Upper lobe of left lung (tissue), 6 donors: ENCODE results near the gene TFEB. TPM values are rescaled to one million over a fixed set of nuclear protein-coding genes. Genes with fewer than 3 reads are reported as not detected.

Experiments used
- ATAC-seq, 2 donors: fragments of 200-7000 bp; cut with Tn5 transposase; one replicate each; pipeline ENCODE4 v1.9.1; 2022; ENCODE audit warnings: mild to moderate bottlenecking in 2 of 2, moderate library complexity in 2 of 2; ENCODE audit not compliant: low FRiP score in 2 of 2
- DNase-seq, 2 donors: peaks; one replicate each; pipeline ENCODE4 v3.0.0-alpha.2; 2019 to 2020
- H3K27ac ChIP-seq, 4 donors: fragments of 200-600 bp; sonication (generic); one replicate each; pipeline ENCODE4 v1.5.1; 2016 to 2019
- H3K27me3 ChIP-seq, 4 donors: fragments of 200-600 bp; sonication (generic); one replicate each; pipeline ENCODE4 v1.5.1; 2017 to 2019
- H3K36me3 ChIP-seq, 4 donors: fragments of 200-600 bp; sonication (generic); one replicate each; pipeline ENCODE4 v1.5.1; 2016 to 2019
- H3K4me1 ChIP-seq, 4 donors: fragments of 200-600 bp; sonication (generic); one replicate each; pipeline ENCODE4 v1.5.1; 2018 to 2019
- H3K4me3 ChIP-seq, 4 donors: fragments of 200-600 bp; sonication (generic); one replicate each; pipeline ENCODE4 v1.5.1; 2017 to 2019; ENCODE audit warnings: mild to moderate bottlenecking in 2 of 4, moderate library complexity in 1 of 4
- H3K9me3 ChIP-seq, 4 donors: fragments of 200-600 bp; sonication (generic); one replicate each; pipeline ENCODE4 v1.5.1; 2018 to 2019
- CTCF ChIP-seq, 6 experiments: fragments of 450-650 bp in 4 of 6; fragments of 200-600 bp in 2 of 6; sonication (generic) in 2 of 6; IDR thresholded peaks; one replicate each; pipeline ENCODE4 v1.5.1; 2016 to 2019; ENCODE audit warnings: antibody characterized with exemption in 6 of 6
- EP300 ChIP-seq, 4 donors: sonication (generic); formaldehyde crosslinking; IDR thresholded peaks; one replicate each; pipeline ENCODE4 v1.5.1; 2017; ENCODE audit warnings: antibody characterized with exemption in 4 of 4, control low read depth in 2 of 4
- POLR2A ChIP-seq, 4 donors: fragments of 450-650 bp; IDR thresholded peaks; one replicate each; pipeline ENCODE4 v1.5.1; 2016 to 2017; ENCODE audit warnings: antibody characterized with exemption in 4 of 4, mild to moderate bottlenecking in 2 of 4
- POLR2AphosphoS5 ChIP-seq, 2 donors: sonication (generic); formaldehyde crosslinking; IDR thresholded peaks; one replicate each; pipeline ENCODE4 v1.5.1; 2017; ENCODE audit warnings: antibody characterized with exemption in 2 of 2
- WGBS, 2 donors: methylation state at CpG; one replicate each; pipeline ENCODE4 v1.1.5; 2017 to 2018; 5-methylcytosine and 5-hydroxymethylcytosine counted together
- total RNA-seq, 6 donors: library from RNA; depleted of rRNA in 4 of 6; stranded (reverse); fragments of >200 nt in 4 of 6; gene quantifications; one replicate each; pipeline versions ENCODE4 v1.1.0 to v1.2.1, GENCODE V29; 2016 to 2021
- donor health status: DM: no; HTN: no; CAD: no; lungs with moderate emphysema.
- donor health status: DM: no; HTN: yes; CAD: no; lungs with severe emphysema.

Gene TFEB
- total RNA-seq, 6 donors from 2014 or later: 20.2 to 46.0 (median 27.3) TPM

- no peak overlapping the region for H3K27ac ChIP-seq
- H3K4me1 ChIP-seq: peaks cover 53 to 65% (median 62%) of the 10 kb centered on the region in 4 donors
- no peak for DNase-seq
- no peak for ATAC-seq
- no peak for TF ChIP-seq POLR2AphosphoS5 (IDR thresholded peaks at IDR 0.05)
- no peak for TF ChIP-seq POLR2A (IDR thresholded peaks at IDR 0.05)
- no peak for TF ChIP-seq EP300 (IDR thresholded peaks at IDR 0.05)
- no peak for TF ChIP-seq CTCF (IDR thresholded peaks at IDR 0.05)
- WGBS, 2 donors: 91 to 97% methylated on average over 3 of the region's 3 CpGs
- H3K36me3 ChIP-seq: no peaks in the 10 kb centered on the region
- H3K4me3 ChIP-seq: no peak overlapping the region
- no peaks in the 10 kb centered on the region for H3K27me3 ChIP-seq
- H3K9me3 ChIP-seq: no peaks in the 10 kb centered on the region
Measured at GRCh38 chr6:41708856-41709255, 26.6 kb downstream of the TFEB start.

- H3K27ac ChIP-seq: peak overlapping the region; percentile 70 to 82 (median 76)
- DNase-seq (peak in 1 of 2 donors; percentile 51), ATAC-seq (peak; percentile 3 to 44)
- peaks cover 41 to 53% (median 50%) of the 10 kb centered on the region in 4 donors for H3K4me1 ChIP-seq
- H3K27me3 ChIP-seq: no peaks in the 10 kb centered on the region
- no peak overlapping the region for H3K4me3 ChIP-seq
- WGBS, 2 donors: 63 to 65% methylated on average over 13 to 14 of the region's 14 CpGs
- peaks cover 0 to 5% (median 0%) of the 10 kb centered on the region in 4 donors for H3K36me3 ChIP-seq
- no peaks in the 10 kb centered on the region for H3K9me3 ChIP-seq
- TF ChIP-seq POLR2A (IDR thresholded peaks at IDR 0.05): no peak
- TF ChIP-seq EP300 (IDR thresholded peaks at IDR 0.05): no peak
- TF ChIP-seq POLR2AphosphoS5 (IDR thresholded peaks at IDR 0.05): no peak
- no peak for TF ChIP-seq CTCF (IDR thresholded peaks at IDR 0.05)
Measured at GRCh38 chr6:41707565-41708200, 27.7 kb downstream of the TFEB start.

- no peaks in the 10 kb centered on the region for H3K27me3 ChIP-seq
- peak overlapping the region; percentile 70 to 82 (median 76) for H3K27ac ChIP-seq
- TF ChIP-seq CTCF (IDR thresholded peaks at IDR 0.05): no peak
- TF ChIP-seq POLR2AphosphoS5 (IDR thresholded peaks at IDR 0.05): no peak
- no peak for TF ChIP-seq EP300 (IDR thresholded peaks at IDR 0.05)
- TF ChIP-seq POLR2A (IDR thresholded peaks at IDR 0.05): no peak
- DNase-seq (peak in 1 of 2 donors; percentile 54), ATAC-seq (peak; percentile 47 to 66)
- H3K4me1 ChIP-seq: peaks cover 35 to 46% (median 44%) of the 10 kb centered on the region in 4 donors
- H3K9me3 ChIP-seq: no peaks in the 10 kb centered on the region
- 57 to 62% methylated on average over 8 to 9 of the region's 9 CpGs for WGBS, 2 donors
- no peak overlapping the region for H3K4me3 ChIP-seq
- peaks cover 0 to 5% (median 0%) of the 10 kb centered on the region in 4 donors for H3K36me3 ChIP-seq
Measured at GRCh38 chr6:41706876-41707564, 28.4 kb downstream of the TFEB start.

GRCh38 chr6:41705996-41706835 is 29.2 kb downstream of the TFEB start:
- Histone ChIP-seq H3K4me3 (no peak overlapping the region), H3K27ac (peak overlapping the region; percentile 70 to 82 (median 76)), H3K9me3 (no peaks in the 10 kb centered on the region), H3K36me3 (peaks cover 0 to 5% (median 0%) of the 10 kb centered on the region in 4 donors), H3K27me3 (no peaks in the 10 kb centered on the region), H3K4me1 (peaks cover 28 to 44% (median 38%) of the 10 kb centered on the region in 4 donors)
- 44 to 59% methylated on average over 8 to 14 of the region's 15 CpGs for WGBS, 2 donors
- DNase-seq (peak; percentile 85 to 87), ATAC-seq (peak; percentile 83 to 90)
- TF ChIP-seq CTCF (IDR thresholded peaks at IDR 0.05): peak; percentile 48 to 90 (median 83)
- TF ChIP-seq POLR2AphosphoS5 (IDR thresholded peaks at IDR 0.05): no peak
- no peak for TF ChIP-seq EP300 (IDR thresholded peaks at IDR 0.05)
- peak in 1 of 4 donors; percentile 10 for TF ChIP-seq POLR2A (IDR thresholded peaks at IDR 0.05)
